ENCODE results near the gene YIF1B. TPM values are rescaled to one million over a fixed set of nuclear protein-coding genes. Genes with fewer than 3 reads are reported as not detected.

Gene YIF1B
- total RNA-seq, 1 donor from 2014 or later = 29.6 TPM

- no peak for DNase-seq (ENCODE audit: low spot score, unreplicated experiment)
- TF ChIP-seq CTCF (IDR thresholded peaks at IDR 0.05; ENCODE audit: unreplicated experiment) = no peak
- Mint-ChIP-seq H3K4me3 (ENCODE audit: low read depth) (peak overlapping the region; percentile 99), H3K27me3 (no peaks in the 10 kb centered on the region), H3K36me3 (ENCODE audit: insufficient read depth) (peaks cover 8% of the 10 kb centered on the region), H3K9me3 (ENCODE audit: low read depth) (no peaks in the 10 kb centered on the region), H3K27ac (peak overlapping the region; percentile 97), H3K4me1 (ENCODE audit: low read depth) (peaks cover 66% of the 10 kb centered on the region)
Measured at GRCh38 chr19:38266981-38267597, 48.7 kb downstream of the YIF1B start.

GRCh38 chr19:38265921-38266429 is 49.8 kb downstream of the YIF1B start:
- Mint-ChIP-seq H3K4me1 (ENCODE audit: low read depth) (peaks cover 65% of the 10 kb centered on the region), H3K27ac (peak overlapping the region; percentile 97), H3K9me3 (ENCODE audit: low read depth) (no peaks in the 10 kb centered on the region), H3K27me3 (no peaks in the 10 kb centered on the region), H3K4me3 (ENCODE audit: low read depth) (peak overlapping the region; percentile 99), H3K36me3 (ENCODE audit: insufficient read depth) (peaks cover 8% of the 10 kb centered on the region)
- no peak for DNase-seq (ENCODE audit: low spot score, unreplicated experiment)
- TF ChIP-seq CTCF (IDR thresholded peaks at IDR 0.05; ENCODE audit: unreplicated experiment) = no peak

- no peaks in the 10 kb centered on the region for H3K27me3 Mint-ChIP-seq
- H3K27ac Mint-ChIP-seq = peak overlapping the region; percentile 97
- peak overlapping the region; percentile 99 for H3K4me3 Mint-ChIP-seq (ENCODE audit: low read depth)
- no peaks in the 10 kb centered on the region for H3K9me3 Mint-ChIP-seq (ENCODE audit: low read depth)
- DNase-seq (ENCODE audit: low spot score, unreplicated experiment) = no peak
- TF ChIP-seq CTCF (IDR thresholded peaks at IDR 0.05; ENCODE audit: unreplicated experiment) = no peak
- peaks cover 59% of the 10 kb centered on the region for H3K4me1 Mint-ChIP-seq (ENCODE audit: low read depth)
- H3K36me3 Mint-ChIP-seq (ENCODE audit: insufficient read depth) = peaks cover 4% of the 10 kb centered on the region
Measured at GRCh38 chr19:38265213-38265861, 50.4 kb downstream of the YIF1B start.

- Mint-ChIP-seq H3K4me1 (ENCODE audit: low read depth) (peaks cover 52% of the 10 kb centered on the region), H3K36me3 (ENCODE audit: insufficient read depth) (no peaks in the 10 kb centered on the region), H3K4me3 (ENCODE audit: low read depth) (peak within 1 kb of the TSS; percentile 99), H3K27me3 (no peaks in the 10 kb centered on the region), H3K9me3 (ENCODE audit: low read depth) (no peaks in the 10 kb centered on the region), H3K27ac (peak within 1 kb of the TSS; percentile 97)
- no peak for TF ChIP-seq CTCF (IDR thresholded peaks at IDR 0.05; ENCODE audit: unreplicated experiment)
- DNase-seq (ENCODE audit: low spot score, unreplicated experiment) = peak; percentile 89
Measured at GRCh38 chr19:38264486-38265212, 51.1 kb downstream of the YIF1B start, which contains the start of gene SPINT2. TSS of gene SPINT2 (plus strand) at chr19:38264573. CDS start at chr19:38264893, 320 bp downstream.
